Activated CD8-positive, alpha-beta memory T cell treated with anti-CD3 and anti-CD28 coated beads, Interleukin-2, amount 50 U/mL, for 1 hour (primary cell): ENCODE measurements around the gene SHMT2.

ENCODE experiments used
- DNase-seq: peaks from one replicate; pipeline ENCODE4 v3.0.0-alpha.2; 2020; ENCODE audit errors: extremely low read depth

Gene SHMT2

GRCh38 chr12:57214398-57214781 lies 15.1 kb upstream of the SHMT2 start:
- no peak for DNase-seq

GRCh38 chr12:57215065-57215464 lies 14.4 kb upstream of the SHMT2 start:
- DNase-seq: no peak

GRCh38 chr12:57215668-57216013 lies 13.9 kb upstream of the SHMT2 start:
- DNase-seq: no peak

GRCh38 chr12:57216014-57216911 lies 13.2 kb upstream of the SHMT2 start, which contains the start of gene NXPH4:
TSS of gene NXPH4 (plus strand) at chr12:57216794. CDS start at chr12:57216970, 176 bp downstream.
- no peak for DNase-seq

- no peak for DNase-seq
Observed at GRCh38 chr12:57216921-57217879, 12.3 kb upstream of the SHMT2 start.

GRCh38 chr12:57218030-57218853 lies 11.3 kb upstream of the SHMT2 start:
- no peak for DNase-seq

- no peak for DNase-seq
Observed at GRCh38 chr12:57219205-57219992, 10.1 kb upstream of the SHMT2 start.

- DNase-seq: no peak
Observed at GRCh38 chr12:57219993-57220754, 9.3 kb upstream of the SHMT2 start.

- DNase-seq: no peak
Observed at GRCh38 chr12:57220770-57221168, 8.7 kb upstream of the SHMT2 start.

GRCh38 chr12:57221169-57221917 lies 8.2 kb upstream of the SHMT2 start:
- no peak for DNase-seq

- DNase-seq: no peak
Observed at GRCh38 chr12:57222286-57223190, 7.0 kb upstream of the SHMT2 start.

GRCh38 chr12:57223191-57224165 lies 6.0 kb upstream of the SHMT2 start:
- no peak for DNase-seq

- DNase-seq: no peak
Observed at GRCh38 chr12:57224278-57224972, 5.1 kb upstream of the SHMT2 start.

- DNase-seq: peak; percentile 53
Observed at GRCh38 chr12:57224973-57225679, 4.4 kb upstream of the SHMT2 start.

- no peak for DNase-seq
Observed at GRCh38 chr12:57225680-57226210, 3.8 kb upstream of the SHMT2 start.
